Measurements from ENCODE around the gene SPRR3.

GRCh38 chr1:153032677-153033308 is 31.2 kb downstream of the SPRR3 start:
- TF ChIP-seq POLR2A (IDR thresholded peaks at IDR 0.05) (no peak), CTCF (IDR thresholded peaks at IDR 0.05) (no peak)

All from tibial nerve (tissue), 3 donors.